Tibial nerve (tissue), 4 donors: Measurements from ENCODE around the gene MGLL.

Experiments used
- EP300 ChIP-seq, 2 donors: sonication (generic); formaldehyde crosslinking; IDR thresholded peaks; one replicate each; pipeline ENCODE4 v1.6.1; 2017; ENCODE audit warnings: antibody characterized with exemption in 2 of 2, mild to moderate bottlenecking in 1 of 2
- POLR2A ChIP-seq, 2 donors: fragments of 450-650 bp; IDR thresholded peaks; one replicate each; pipeline ENCODE4 v1.6.1; 2017; ENCODE audit warnings: antibody characterized with exemption in 2 of 2, mild to moderate bottlenecking in 2 of 2, moderate library complexity in 2 of 2
- TF ChIP-seq, protein P1 (sequence below), 5 experiments: fragments of 200-600 bp in 3 of 5; fragments of 450-650 bp in 2 of 5; sonication (generic) in 3 of 5; IDR thresholded peaks; one replicate each; pipeline ENCODE4 v1.5.1; 2016 to 2019; ENCODE audit warnings: antibody characterized with exemption in 5 of 5, mild to moderate bottlenecking in 3 of 5, moderate library complexity in 2 of 5

DNA sequence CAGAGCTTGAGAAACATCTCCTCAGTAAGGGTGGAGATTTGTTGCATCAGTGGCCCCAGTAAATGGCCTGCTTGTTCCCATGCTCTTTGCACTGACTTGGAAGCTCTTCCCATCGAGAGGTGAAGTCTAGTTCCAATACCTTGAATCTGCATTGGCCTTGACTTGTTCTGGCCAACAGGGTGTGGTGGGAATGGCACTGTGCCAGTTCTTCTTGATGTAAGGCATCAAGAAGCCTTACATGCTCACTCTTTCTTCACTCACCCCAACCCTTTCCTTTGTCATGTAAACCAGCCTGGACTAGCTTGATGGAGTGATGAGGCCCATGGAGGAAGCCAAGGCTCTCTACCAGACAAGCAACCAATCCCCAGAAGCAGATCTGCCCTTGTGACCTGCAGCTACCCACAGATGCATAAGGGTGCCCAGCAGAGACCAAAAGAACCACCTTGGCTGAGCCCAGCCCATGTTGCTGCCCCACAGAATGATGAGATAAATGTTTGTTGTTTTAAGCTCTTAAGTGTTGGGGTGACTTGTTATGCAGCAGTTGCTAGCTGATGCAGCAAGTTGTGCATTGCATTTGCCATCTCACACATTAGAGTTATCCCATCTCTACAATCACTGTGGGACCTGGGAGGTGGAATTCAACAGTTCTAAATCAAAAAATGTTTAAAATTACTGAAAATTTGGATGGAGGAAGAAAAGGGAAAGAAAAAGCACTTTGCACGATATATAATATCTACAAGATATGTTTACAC is 11.1 kb upstream of the MGLL start:
- TF ChIP-seq, protein P1, sequence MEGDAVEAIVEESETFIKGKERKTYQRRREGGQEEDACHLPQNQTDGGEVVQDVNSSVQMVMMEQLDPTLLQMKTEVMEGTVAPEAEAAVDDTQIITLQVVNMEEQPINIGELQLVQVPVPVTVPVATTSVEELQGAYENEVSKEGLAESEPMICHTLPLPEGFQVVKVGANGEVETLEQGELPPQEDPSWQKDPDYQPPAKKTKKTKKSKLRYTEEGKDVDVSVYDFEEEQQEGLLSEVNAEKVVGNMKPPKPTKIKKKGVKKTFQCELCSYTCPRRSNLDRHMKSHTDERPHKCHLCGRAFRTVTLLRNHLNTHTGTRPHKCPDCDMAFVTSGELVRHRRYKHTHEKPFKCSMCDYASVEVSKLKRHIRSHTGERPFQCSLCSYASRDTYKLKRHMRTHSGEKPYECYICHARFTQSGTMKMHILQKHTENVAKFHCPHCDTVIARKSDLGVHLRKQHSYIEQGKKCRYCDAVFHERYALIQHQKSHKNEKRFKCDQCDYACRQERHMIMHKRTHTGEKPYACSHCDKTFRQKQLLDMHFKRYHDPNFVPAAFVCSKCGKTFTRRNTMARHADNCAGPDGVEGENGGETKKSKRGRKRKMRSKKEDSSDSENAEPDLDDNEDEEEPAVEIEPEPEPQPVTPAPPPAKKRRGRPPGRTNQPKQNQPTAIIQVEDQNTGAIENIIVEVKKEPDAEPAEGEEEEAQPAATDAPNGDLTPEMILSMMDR (IDR thresholded peaks at IDR 0.05): no peak
- TF ChIP-seq POLR2A (IDR thresholded peaks at IDR 0.05) (no peak), EP300 (IDR thresholded peaks at IDR 0.05) (no peak)
